ENCODE data around the gene RELN.
A peak's percentile ranks its signal among the peaks of the same experiment; 100 is the strongest.

Gene RELN

DNA sequence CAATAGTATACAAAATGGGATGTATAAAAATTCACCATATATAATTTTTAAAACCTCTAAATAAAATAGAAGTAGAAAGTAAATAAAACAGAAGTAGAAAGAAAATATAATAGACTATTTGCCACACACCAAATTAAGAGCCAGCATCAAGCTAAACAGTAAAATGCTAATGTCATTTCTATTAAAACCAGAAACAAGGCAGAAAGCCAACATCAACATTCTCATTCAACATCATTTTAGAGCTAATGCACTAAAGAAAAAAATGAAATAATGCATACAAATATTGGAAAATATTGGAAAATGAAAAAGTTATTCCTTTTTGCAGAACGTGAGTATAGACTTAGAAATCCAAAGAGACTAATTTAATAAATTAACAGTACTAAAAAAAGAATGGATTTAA lies 23.4 kb upstream of the RELN start:
- TF ChIP-seq TCF4 (CRISPR knock-in tag; IDR thresholded peaks at IDR 0.05; ENCODE audit: borderline replicate concordance): peak; percentile 61; the same call in 1 of the 2 replicates
- no peak for TF ChIP-seq ZC3H10 (CRISPR knock-in tag; IDR thresholded peaks at IDR 0.05)
- no peak for TF ChIP-seq PPARA (CRISPR knock-in tag; IDR thresholded peaks at IDR 0.05; ENCODE audit: borderline replicate concordance)
- no peak for TF ChIP-seq OSR1 (CRISPR knock-in tag; IDR thresholded peaks at IDR 0.05)
- TF ChIP-seq RARB (CRISPR knock-in tag; IDR thresholded peaks at IDR 0.05): no peak
- TF ChIP-seq ISL1 (CRISPR knock-in tag; IDR thresholded peaks at IDR 0.05): peak; percentile 55
- ATAC-seq: no peak

DNA sequence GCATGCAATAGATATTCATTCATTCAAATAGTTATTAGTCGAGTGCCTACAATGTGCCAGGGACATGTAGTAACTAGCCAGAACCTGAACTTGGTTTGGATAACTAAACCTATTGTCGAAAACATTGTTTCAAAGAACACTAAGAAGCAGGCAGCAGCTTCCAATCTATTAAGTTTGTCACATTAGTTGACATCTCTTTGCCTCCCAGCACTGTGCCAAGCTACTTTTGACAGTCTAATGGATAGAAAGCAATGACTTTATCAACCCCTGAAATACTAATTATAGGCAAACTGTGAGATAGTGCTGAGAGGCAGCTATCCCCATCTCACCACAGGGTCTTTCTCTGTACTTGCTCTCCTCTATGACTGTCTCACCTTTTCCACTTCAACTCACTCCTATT lies 22.4 kb upstream of the RELN start:
- no peak for ATAC-seq
- TF ChIP-seq ZNF8 (CRISPR knock-in tag; IDR thresholded peaks at IDR 0.05) (no peak), RARB (CRISPR knock-in tag; IDR thresholded peaks at IDR 0.05) (no peak), OSR1 (CRISPR knock-in tag; IDR thresholded peaks at IDR 0.05) (no peak), ZC3H10 (CRISPR knock-in tag; IDR thresholded peaks at IDR 0.05) (no peak), GLIS3 (CRISPR knock-in tag; IDR thresholded peaks at IDR 0.05) (no peak), CSDC2 (CRISPR knock-in tag; IDR thresholded peaks at IDR 0.05) (no peak), ZNF565 (CRISPR knock-in tag; conservative IDR thresholded peaks at IDR 0.05; ENCODE audit: low read depth) (no peak), ARNTL (CRISPR knock-in tag; IDR thresholded peaks at IDR 0.05; ENCODE audit: borderline replicate concordance, low read depth) (no peak), ZFP3 (CRISPR knock-in tag; IDR thresholded peaks at IDR 0.05) (no peak), ESRRG (CRISPR knock-in tag; IDR thresholded peaks at IDR 0.05) (no peak), ZFP30 (CRISPR knock-in tag; IDR thresholded peaks at IDR 0.05) (no peak), TOX (CRISPR knock-in tag; IDR thresholded peaks at IDR 0.05; ENCODE audit: borderline replicate concordance) (no peak)
- TF ChIP-seq, protein P1, sequence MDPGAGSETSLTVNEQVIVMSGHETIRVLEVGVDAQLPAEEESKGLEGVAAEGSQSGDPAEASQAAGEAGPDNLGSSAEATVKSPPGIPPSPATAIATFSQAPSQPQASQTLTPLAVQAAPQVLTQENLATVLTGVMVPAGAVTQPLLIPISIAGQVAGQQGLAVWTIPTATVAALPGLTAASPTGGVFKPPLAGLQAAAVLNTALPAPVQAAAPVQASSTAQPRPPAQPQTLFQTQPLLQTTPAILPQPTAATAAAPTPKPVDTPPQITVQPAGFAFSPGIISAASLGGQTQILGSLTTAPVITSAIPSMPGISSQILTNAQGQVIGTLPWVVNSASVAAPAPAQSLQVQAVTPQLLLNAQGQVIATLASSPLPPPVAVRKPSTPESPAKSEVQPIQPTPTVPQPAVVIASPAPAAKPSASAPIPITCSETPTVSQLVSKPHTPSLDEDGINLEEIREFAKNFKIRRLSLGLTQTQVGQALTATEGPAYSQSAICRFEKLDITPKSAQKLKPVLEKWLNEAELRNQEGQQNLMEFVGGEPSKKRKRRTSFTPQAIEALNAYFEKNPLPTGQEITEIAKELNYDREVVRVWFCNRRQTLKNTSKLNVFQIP (CRISPR knock-in tag; IDR thresholded peaks at IDR 0.05; ENCODE audit: borderline replicate concordance, low read depth): no peak
- TF ChIP-seq, protein P2, sequence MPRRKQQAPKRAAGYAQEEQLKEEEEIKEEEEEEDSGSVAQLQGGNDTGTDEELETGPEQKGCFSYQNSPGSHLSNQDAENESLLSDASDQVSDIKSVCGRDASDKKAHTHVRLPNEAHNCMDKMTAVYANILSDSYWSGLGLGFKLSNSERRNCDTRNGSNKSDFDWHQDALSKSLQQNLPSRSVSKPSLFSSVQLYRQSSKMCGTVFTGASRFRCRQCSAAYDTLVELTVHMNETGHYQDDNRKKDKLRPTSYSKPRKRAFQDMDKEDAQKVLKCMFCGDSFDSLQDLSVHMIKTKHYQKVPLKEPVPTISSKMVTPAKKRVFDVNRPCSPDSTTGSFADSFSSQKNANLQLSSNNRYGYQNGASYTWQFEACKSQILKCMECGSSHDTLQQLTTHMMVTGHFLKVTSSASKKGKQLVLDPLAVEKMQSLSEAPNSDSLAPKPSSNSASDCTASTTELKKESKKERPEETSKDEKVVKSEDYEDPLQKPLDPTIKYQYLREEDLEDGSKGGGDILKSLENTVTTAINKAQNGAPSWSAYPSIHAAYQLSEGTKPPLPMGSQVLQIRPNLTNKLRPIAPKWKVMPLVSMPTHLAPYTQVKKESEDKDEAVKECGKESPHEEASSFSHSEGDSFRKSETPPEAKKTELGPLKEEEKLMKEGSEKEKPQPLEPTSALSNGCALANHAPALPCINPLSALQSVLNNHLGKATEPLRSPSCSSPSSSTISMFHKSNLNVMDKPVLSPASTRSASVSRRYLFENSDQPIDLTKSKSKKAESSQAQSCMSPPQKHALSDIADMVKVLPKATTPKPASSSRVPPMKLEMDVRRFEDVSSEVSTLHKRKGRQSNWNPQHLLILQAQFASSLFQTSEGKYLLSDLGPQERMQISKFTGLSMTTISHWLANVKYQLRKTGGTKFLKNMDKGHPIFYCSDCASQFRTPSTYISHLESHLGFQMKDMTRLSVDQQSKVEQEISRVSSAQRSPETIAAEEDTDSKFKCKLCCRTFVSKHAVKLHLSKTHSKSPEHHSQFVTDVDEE (CRISPR knock-in tag; IDR thresholded peaks at IDR 0.05): no peak
- TF ChIP-seq, protein P3, sequence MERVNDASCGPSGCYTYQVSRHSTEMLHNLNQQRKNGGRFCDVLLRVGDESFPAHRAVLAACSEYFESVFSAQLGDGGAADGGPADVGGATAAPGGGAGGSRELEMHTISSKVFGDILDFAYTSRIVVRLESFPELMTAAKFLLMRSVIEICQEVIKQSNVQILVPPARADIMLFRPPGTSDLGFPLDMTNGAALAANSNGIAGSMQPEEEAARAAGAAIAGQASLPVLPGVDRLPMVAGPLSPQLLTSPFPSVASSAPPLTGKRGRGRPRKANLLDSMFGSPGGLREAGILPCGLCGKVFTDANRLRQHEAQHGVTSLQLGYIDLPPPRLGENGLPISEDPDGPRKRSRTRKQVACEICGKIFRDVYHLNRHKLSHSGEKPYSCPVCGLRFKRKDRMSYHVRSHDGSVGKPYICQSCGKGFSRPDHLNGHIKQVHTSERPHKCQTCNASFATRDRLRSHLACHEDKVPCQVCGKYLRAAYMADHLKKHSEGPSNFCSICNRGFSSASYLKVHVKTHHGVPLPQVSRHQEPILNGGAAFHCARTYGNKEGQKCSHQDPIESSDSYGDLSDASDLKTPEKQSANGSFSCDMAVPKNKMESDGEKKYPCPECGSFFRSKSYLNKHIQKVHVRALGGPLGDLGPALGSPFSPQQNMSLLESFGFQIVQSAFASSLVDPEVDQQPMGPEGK (CRISPR knock-in tag; IDR thresholded peaks at IDR 0.05; ENCODE audit: borderline replicate concordance): no peak
- TF ChIP-seq, protein P4, sequence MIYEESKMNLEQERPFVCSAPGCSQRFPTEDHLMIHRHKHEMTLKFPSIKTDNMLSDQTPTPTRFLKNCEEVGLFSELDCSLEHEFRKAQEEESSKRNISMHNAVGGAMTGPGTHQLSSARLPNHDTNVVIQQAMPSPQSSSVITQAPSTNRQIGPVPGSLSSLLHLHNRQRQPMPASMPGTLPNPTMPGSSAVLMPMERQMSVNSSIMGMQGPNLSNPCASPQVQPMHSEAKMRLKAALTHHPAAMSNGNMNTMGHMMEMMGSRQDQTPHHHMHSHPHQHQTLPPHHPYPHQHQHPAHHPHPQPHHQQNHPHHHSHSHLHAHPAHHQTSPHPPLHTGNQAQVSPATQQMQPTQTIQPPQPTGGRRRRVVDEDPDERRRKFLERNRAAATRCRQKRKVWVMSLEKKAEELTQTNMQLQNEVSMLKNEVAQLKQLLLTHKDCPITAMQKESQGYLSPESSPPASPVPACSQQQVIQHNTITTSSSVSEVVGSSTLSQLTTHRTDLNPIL (CRISPR knock-in tag; IDR thresholded peaks at IDR 0.05; ENCODE audit: low read depth): no peak
- TF ChIP-seq, protein P5, sequence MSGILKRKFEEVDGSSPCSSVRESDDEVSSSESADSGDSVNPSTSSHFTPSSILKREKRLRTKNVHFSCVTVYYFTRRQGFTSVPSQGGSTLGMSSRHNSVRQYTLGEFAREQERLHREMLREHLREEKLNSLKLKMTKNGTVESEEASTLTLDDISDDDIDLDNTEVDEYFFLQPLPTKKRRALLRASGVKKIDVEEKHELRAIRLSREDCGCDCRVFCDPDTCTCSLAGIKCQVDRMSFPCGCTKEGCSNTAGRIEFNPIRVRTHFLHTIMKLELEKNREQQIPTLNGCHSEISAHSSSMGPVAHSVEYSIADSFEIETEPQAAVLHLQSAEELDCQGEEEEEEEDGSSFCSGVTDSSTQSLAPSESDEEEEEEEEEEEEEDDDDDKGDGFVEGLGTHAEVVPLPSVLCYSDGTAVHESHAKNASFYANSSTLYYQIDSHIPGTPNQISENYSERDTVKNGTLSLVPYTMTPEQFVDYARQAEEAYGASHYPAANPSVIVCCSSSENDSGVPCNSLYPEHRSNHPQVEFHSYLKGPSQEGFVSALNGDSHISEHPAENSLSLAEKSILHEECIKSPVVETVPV (CRISPR knock-in tag; IDR thresholded peaks at IDR 0.05): no peak

DNA sequence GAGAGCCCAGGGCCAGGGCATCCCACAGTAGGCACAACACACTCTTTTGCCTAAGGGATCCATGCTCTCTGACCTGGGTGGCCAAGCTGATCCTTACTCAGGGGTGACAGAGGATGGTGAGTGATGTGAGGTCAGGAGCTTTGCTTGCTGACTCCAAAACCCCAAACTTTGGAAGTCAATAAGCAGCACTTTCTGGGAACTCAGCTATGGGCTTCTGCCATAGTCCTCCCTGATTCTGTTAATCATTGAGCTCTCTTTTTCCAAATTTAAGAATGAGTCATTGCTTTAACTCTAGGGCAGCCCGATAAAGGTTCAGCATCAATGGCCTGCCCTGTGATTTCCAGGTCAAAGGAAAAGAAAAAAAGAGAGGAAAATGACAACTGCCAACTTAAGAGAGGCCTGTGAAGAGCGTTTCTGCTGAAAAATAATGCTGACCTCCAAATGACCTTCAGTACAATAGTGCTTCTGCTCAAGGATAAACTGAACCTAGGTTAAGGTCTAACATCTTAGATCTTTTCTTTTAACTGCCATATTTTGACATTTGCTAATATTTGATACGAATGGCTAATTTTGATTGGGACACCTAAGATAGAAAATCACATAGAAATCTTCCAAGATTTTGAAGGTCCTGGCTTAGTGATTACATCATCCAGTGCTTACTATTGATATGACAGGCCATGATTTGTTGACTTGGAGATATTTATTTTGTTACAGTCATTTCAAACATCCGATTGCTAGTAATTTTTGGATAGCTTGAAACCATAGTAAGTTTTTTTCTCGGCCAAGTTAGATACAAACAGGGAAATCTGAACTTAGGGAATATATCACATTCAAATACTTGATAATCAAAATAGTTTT lies 20.8 kb upstream of the RELN start:
- no peak for ATAC-seq
- TF ChIP-seq CSDC2 (CRISPR knock-in tag; IDR thresholded peaks at IDR 0.05): no peak
- TF ChIP-seq ARNTL (CRISPR knock-in tag; IDR thresholded peaks at IDR 0.05; ENCODE audit: borderline replicate concordance, low read depth): no peak
- TF ChIP-seq ZNF70 (CRISPR knock-in tag; IDR thresholded peaks at IDR 0.05): no peak
- no peak for TF ChIP-seq OSR1 (CRISPR knock-in tag; IDR thresholded peaks at IDR 0.05)
- TF ChIP-seq ISL1 (CRISPR knock-in tag; IDR thresholded peaks at IDR 0.05): no peak
- TF ChIP-seq PPARA (CRISPR knock-in tag; IDR thresholded peaks at IDR 0.05; ENCODE audit: borderline replicate concordance): no peak
- no peak for TF ChIP-seq ZNF8 (CRISPR knock-in tag; IDR thresholded peaks at IDR 0.05)
- TF ChIP-seq, protein P5 (CRISPR knock-in tag; IDR thresholded peaks at IDR 0.05): no peak
- TF ChIP-seq, protein P4 (CRISPR knock-in tag; IDR thresholded peaks at IDR 0.05; ENCODE audit: low read depth): no peak
- TF ChIP-seq TCF4 (CRISPR knock-in tag; IDR thresholded peaks at IDR 0.05; ENCODE audit: borderline replicate concordance): no peak
- no peak for TF ChIP-seq GLIS3 (CRISPR knock-in tag; IDR thresholded peaks at IDR 0.05)
- TF ChIP-seq, protein P3 (CRISPR knock-in tag; IDR thresholded peaks at IDR 0.05; ENCODE audit: borderline replicate concordance): no peak
- no peak for TF ChIP-seq ZNF565 (CRISPR knock-in tag; conservative IDR thresholded peaks at IDR 0.05; ENCODE audit: low read depth)

Measured in SK-N-SH treated with all-trans-retinoic acid at 6 μM for 48 hours (cell line).